ENCODE measurements around the gene CXCR6.
"Not testable (repeated sequence)": the region's sequence is repeated elsewhere in the genome, so short reads cannot be mapped to it uniquely, and the experiment has no call there.

CXCR6 gene

DNA sequence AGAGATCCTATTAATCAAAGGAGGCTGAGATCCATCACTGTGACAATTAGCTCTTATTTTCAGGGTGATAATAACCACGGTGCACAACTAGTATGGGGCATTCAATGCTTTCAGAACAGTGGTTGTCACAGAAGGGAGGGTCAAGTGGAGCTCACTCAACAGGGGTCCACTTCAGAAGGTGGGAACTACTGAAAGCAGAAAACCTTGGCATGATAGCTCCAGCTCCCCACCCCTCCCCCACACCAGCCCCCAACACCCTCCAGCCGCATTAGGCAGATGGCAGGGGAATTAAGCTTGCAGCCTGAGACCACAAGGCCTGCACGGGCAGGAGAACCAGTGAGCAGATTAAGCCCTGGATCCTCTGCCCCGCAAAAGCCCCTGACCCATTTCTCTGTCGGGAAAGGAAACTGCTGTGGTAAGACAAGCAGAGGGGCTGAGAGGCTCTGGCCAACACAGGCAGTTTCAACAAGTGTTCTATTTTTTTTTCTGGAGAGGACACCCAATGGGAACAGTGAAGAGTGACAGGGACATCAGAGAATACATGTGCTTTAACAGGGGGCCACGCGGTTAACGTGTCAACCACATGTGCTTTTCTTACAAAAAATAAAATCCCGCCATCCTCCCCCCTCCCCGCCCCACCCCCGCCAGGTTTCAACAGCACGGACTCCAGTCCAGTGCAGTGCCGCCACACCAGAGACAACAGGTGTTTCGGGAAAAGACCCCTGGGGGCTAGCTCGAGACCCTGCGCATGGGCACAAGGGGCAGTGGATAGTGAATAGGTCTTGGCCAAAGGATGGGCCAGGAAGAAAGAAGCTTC lies 51.4 kb downstream of the CXCR6 start:
- POLR2A ChIA-PET = no interaction called here
- CTCF ChIA-PET = interaction anchor here (0.7 to 2.4 kb wide), 13 partner anchors 10 to 335 kb away, joined by 3 to 22 read pairs (median 3); no protein-coding TSS in a partner anchor
- DNase-seq (ENCODE audit: extremely low spot score) = peak; percentile 68
- TF ChIP-seq CTCF (IDR thresholded peaks at IDR 0.05; ENCODE audit: control extremely low read depth, extremely low read depth, low read depth, missing control alignments) = no peak

DNA sequence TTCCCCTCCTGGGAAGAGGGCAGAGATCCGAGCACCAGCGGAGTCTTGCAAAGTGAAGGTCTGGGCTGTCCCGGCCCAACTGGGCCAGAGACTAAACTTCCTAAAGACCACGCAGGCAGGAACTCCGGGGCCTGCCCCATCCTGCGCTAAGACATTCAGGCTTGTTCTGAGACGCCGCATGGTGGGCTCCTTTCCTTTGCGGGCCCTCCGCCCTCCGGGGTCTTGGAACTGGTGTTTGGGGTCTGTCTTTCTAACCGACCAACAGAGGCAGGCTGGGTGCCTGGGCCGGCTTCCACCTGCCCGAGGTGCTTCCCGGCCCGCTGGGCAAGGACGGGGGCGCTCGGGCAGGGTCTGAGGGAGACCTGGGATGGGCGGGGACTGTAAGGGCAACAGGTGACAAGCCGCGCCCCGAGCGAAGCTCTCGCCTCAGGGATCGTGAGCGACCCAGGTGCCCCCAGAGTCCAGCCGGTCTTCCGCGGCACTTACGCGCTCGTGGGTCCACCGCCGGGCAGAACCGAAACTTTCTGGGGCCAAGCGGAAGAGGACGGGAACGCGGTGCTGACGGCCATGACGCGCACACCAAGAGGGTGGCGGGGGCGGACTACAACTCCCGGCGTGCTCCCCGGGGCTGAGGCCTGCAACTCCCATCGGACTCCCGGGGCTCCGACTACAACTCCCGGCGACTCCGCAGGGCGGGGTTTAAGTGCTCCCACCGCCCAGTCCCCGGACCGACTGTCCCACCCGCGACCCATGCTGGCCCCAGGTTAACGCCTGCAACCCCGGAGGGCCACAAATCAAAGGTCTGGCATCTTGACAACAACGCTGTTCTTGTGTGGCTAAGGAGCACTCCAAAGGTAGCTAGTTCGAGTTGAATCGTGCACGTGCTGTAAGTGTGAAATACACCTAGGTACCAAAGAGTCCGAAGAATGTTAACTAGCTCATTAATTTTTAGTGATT lies 52.2 kb downstream of the CXCR6 start, which contains the start of gene FYCO1:
FYCO1 (minus strand) TSS at position 589 of the 957 bp plus-strand sequence. CDS start 10,914 bp downstream, outside the sequence.
- no peak for TF ChIP-seq CTCF (IDR thresholded peaks at IDR 0.05; ENCODE audit: control extremely low read depth, extremely low read depth, low read depth, missing control alignments)
- ChIA-PET POLR2A (no interaction called here), CTCF (interaction anchor here (1.1 to 2.4 kb wide), 7 partner anchors 14 to 336 kb away, joined by 3 to 22 read pairs (median 3); no protein-coding TSS in a partner anchor)
- peak; percentile 95 for DNase-seq (ENCODE audit: extremely low spot score)

DNA sequence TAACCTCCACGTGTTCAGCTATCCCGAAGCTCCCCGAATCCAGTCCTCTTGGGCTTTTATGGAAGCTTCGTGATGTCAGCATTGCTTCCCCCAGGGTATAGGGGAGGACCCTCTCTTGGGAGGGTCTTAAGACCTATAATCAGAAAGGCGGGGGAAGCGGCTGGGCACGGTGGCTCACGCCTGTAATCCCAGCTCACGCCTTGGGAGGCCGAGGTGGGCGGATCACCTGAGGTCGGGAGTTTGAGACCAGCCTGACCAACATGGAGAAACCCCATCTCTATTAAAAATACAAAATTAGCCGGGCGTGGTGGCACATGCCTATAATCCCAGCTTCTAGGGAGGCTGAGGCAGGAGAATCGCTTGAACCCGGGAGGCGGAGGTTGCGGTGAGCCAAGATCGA lies 54.2 kb downstream of the CXCR6 start:
- POLR2A ChIA-PET; DNase-seq (ENCODE audit: extremely low spot score): not testable (repeated sequence)
- CTCF ChIA-PET = interaction anchor here (1.0 to 1.5 kb wide), 3 partner anchors 19 to 81 kb away, joined by 3 to 10 read pairs (median 6); no protein-coding TSS in a partner anchor

- ChIA-PET CTCF (interaction anchor here (1.0 to 1.7 kb wide), 2 partner anchors 28 to 34 kb away, joined by 3 to 4 read pairs; no protein-coding TSS in a partner anchor), POLR2A (no interaction called here)
- no peak for DNase-seq (ENCODE audit: extremely low spot score)
- no peak for TF ChIP-seq CTCF (IDR thresholded peaks at IDR 0.05; ENCODE audit: control extremely low read depth, extremely low read depth, low read depth, missing control alignments)
Measured at GRCh38 chr3:45997942-45998341, 54.7 kb downstream of the CXCR6 start.
